ENCODE measurements around the gene PTPA.

GRCh38 chr9:129174724-129175514 lies 63.7 kb downstream of the PTPA start:
- TF ChIP-seq, protein P1, sequence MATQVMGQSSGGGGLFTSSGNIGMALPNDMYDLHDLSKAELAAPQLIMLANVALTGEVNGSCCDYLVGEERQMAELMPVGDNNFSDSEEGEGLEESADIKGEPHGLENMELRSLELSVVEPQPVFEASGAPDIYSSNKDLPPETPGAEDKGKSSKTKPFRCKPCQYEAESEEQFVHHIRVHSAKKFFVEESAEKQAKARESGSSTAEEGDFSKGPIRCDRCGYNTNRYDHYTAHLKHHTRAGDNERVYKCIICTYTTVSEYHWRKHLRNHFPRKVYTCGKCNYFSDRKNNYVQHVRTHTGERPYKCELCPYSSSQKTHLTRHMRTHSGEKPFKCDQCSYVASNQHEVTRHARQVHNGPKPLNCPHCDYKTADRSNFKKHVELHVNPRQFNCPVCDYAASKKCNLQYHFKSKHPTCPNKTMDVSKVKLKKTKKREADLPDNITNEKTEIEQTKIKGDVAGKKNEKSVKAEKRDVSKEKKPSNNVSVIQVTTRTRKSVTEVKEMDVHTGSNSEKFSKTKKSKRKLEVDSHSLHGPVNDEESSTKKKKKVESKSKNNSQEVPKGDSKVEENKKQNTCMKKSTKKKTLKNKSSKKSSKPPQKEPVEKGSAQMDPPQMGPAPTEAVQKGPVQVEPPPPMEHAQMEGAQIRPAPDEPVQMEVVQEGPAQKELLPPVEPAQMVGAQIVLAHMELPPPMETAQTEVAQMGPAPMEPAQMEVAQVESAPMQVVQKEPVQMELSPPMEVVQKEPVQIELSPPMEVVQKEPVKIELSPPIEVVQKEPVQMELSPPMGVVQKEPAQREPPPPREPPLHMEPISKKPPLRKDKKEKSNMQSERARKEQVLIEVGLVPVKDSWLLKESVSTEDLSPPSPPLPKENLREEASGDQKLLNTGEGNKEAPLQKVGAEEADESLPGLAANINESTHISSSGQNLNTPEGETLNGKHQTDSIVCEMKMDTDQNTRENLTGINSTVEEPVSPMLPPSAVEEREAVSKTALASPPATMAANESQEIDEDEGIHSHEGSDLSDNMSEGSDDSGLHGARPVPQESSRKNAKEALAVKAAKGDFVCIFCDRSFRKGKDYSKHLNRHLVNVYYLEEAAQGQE (IDR thresholded peaks at IDR 0.05; ENCODE audit: insufficient read depth in 1 of 2, low read depth in 2 of 2, low read length in 2 of 2): no peak
- TF ChIP-seq POLR2AphosphoS5 (IDR thresholded peaks at IDR 0.05; ENCODE audit: low read depth, low read length): peak; percentile 14
